ENCODE measurements around the gene TERT.

- TF ChIP-seq CTCF (IDR thresholded peaks at IDR 0.05; ENCODE audit: low read depth, low read length): no peak
- TF ChIP-seq EZH2phosphoT487 (IDR thresholded peaks at IDR 0.05; ENCODE audit: low read depth): no peak
Measured at GRCh38 chr5:1241509-1242080, 53.3 kb downstream of the TERT start.
